ENCODE results near the gene ABRACL.
"Not testable (repeated sequence)": the region's sequence is repeated elsewhere in the genome, so short reads cannot be mapped to it uniquely, and the experiment has no call there.

ABRACL gene

DNA sequence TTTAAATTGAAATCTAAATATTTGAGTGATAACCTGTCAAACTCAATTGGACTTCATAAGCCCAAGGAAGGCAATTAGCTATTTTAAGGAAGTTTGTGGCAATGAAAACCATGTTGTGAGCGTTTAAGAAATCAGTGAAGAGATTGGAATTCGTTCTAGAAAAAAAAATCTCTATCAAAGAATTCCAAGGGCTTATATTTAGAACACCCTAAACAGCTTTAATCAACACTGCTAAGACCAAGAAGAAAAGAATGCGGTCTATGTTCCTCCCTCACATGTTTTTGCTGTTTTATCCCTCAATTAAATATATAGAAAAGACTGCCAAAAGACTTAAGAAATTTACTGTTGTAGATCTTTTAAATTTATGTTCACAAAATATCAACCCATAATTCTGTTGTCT lies 16.6 kb upstream of the ABRACL start:
- Histone ChIP-seq H3K27me3 (ENCODE audit: control insufficient read depth, insufficient read depth, low read length) (no peaks in the 10 kb centered on the region), H3K9ac (ENCODE audit: low read length) (no peak overlapping the region), H3K27ac (ENCODE audit: low read depth, low read length) (no peak overlapping the region), H3K4me1 (ENCODE audit: control insufficient read depth, insufficient read depth, low read length) (peaks cover 10% of the 10 kb centered on the region), H3K9me3 (ENCODE audit: control insufficient read depth, insufficient read depth, low read depth, low read length) (no peaks in the 10 kb centered on the region), H3K4me3 (ENCODE audit: low read depth, low read length) (no peak overlapping the region), H3K36me3 (ENCODE audit: control insufficient read depth, insufficient read depth, low read length) (no peaks in the 10 kb centered on the region)

DNA sequence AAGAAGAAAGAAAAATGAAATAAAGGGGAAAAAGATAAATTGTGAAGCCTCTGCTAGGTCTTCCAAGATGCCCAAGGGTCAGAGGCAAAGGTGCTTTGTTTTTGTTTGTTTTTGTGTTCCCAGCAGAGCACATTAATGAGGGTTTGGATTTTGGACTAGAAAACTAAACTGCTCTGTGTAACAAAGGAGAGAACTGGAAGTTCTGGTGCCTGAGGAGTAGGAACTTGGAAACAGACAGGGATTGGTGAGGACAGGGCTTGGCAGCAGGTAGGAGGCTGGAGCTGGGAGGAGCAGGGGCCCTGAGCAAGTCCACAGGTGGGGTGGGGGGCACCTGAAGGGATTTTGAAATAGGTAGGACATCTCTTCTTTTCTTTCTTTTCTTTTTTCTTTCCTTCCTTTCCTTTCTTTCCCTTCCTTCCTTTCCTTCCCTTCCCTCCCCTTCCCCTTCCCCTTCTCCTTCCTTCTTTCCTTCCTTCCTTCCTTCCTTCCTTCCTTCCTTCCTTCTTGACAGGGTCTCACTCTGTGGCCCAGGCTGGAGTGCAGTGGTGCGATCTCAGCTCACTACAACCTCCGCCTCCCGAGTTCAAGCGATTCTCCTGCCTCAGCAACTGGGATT lies 15.3 kb upstream of the ABRACL start:
- Histone ChIP-seq H3K9ac (ENCODE audit: low read length) (no peak overlapping the region), H3K9me3 (ENCODE audit: control insufficient read depth, insufficient read depth, low read depth, low read length) (no peaks in the 10 kb centered on the region), H3K36me3 (ENCODE audit: control insufficient read depth, insufficient read depth, low read length) (no peaks in the 10 kb centered on the region), H3K4me1 (ENCODE audit: control insufficient read depth, insufficient read depth, low read length) (peaks cover 12% of the 10 kb centered on the region), H3K27ac (ENCODE audit: low read depth, low read length) (no peak overlapping the region), H3K4me3 (ENCODE audit: low read depth, low read length) (no peak overlapping the region), H3K27me3 (ENCODE audit: control insufficient read depth, insufficient read depth, low read length) (no peaks in the 10 kb centered on the region)

DNA sequence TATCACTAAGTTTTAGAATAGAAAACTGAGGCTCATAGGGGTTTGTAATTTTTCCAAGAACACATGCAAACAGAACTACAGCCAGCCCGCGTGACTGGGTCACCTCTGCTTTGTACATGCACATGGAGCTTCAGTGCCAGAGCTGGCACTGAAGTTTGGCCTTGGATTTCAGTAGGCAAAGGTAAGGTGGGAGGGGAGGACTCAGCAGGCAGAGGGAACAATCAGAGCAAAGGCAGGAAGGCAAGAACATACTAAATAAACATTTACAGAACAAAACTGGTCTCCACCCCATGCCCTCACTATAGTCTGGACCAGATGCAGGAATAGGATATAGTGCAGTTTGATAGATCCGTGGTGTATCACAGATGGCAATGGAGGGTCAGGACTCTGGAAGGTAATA lies 13.6 kb upstream of the ABRACL start:
- Histone ChIP-seq H3K9me3 (ENCODE audit: control insufficient read depth, insufficient read depth, low read depth, low read length) (no peaks in the 10 kb centered on the region), H3K36me3 (ENCODE audit: control insufficient read depth, insufficient read depth, low read length) (no peaks in the 10 kb centered on the region), H3K4me3 (ENCODE audit: low read depth, low read length) (no peak overlapping the region), H3K4me1 (ENCODE audit: control insufficient read depth, insufficient read depth, low read length) (peaks cover 12% of the 10 kb centered on the region), H3K9ac (ENCODE audit: low read length) (no peak overlapping the region), H3K27me3 (ENCODE audit: control insufficient read depth, insufficient read depth, low read length) (no peaks in the 10 kb centered on the region), H3K27ac (ENCODE audit: low read depth, low read length) (no peak overlapping the region)

DNA sequence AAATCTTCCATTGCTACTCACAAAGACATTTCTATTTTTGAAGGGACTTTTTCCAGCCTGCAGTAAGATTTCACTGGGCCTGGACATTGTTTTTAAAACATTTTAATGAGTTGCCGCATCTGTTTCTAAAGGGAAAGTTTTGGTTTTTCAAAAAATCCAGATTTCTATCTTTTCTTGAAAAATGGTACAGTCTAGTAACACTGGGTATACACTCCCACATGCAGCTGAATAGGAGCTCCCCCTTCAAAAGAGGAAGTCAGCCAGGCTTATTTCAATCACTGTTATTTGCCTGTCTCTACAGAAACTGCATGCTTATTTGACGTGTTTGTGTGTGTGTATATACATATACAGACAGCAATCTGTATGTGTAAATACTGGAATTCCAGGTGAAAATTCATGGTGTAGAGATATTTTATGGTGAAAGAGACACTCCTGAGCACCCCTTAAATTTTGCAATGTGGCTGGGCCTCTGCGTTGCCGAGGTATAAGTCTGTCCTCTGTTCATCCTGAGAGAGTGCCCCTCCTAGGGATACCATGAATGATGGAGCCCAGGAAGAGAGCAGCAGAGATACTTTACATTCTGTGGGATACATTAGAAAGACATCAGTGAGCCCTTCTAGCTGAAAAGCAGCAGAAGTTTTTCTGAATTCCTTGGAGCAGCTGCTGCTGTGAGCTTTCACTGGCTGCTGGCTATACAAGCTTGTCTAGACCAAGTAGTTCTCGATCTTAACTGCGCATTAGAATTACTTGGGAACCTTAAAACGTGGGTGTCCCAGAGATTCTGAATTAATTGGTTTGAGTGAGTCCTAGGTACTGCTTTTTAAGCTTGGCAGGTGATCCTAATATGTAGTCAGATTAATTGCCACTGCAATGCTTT lies 12.0 kb upstream of the ABRACL start:
- no peaks in the 10 kb centered on the region for H3K36me3 ChIP-seq (ENCODE audit: control insufficient read depth, insufficient read depth, low read length)
- no peak overlapping the region for H3K4me3 ChIP-seq (ENCODE audit: low read depth, low read length)
- H3K27ac ChIP-seq (ENCODE audit: low read depth, low read length): no peak overlapping the region
- H3K9ac ChIP-seq (ENCODE audit: low read length): no peak overlapping the region
- H3K4me1 ChIP-seq (ENCODE audit: control insufficient read depth, insufficient read depth, low read length): peaks cover 6% of the 10 kb centered on the region
- no peaks in the 10 kb centered on the region for H3K27me3 ChIP-seq (ENCODE audit: control insufficient read depth, insufficient read depth, low read length)
- no peaks in the 10 kb centered on the region for H3K9me3 ChIP-seq (ENCODE audit: control insufficient read depth, insufficient read depth, low read depth, low read length)

DNA sequence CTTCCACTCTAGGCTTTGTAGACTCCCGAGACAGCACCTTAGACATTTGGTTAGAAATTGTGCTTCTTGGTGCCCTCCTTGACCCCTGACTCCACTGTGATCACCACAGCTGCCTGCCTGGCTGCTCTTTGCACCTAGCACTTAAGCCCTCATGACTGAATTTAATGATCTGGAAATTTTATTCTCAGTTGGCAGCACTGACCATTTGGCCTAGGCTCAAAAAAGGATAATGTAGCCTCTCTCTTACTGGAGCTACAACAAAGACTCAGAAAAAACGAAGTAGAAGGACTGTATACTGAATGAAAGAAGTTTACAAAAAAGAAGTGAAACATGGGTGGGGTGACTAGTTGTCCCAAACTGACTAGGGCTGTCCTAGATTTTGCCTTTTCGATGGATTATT lies 11.3 kb upstream of the ABRACL start:
- no peak overlapping the region for H3K27ac ChIP-seq (ENCODE audit: low read depth, low read length)
- peaks cover 6% of the 10 kb centered on the region for H3K4me1 ChIP-seq (ENCODE audit: control insufficient read depth, insufficient read depth, low read length)
- H3K4me3 ChIP-seq (ENCODE audit: low read depth, low read length): no peak overlapping the region
- H3K9me3 ChIP-seq (ENCODE audit: control insufficient read depth, insufficient read depth, low read depth, low read length): no peaks in the 10 kb centered on the region
- H3K27me3 ChIP-seq (ENCODE audit: control insufficient read depth, insufficient read depth, low read length): no peaks in the 10 kb centered on the region
- H3K36me3 ChIP-seq (ENCODE audit: control insufficient read depth, insufficient read depth, low read length): no peaks in the 10 kb centered on the region
- H3K9ac ChIP-seq (ENCODE audit: low read length): no peak overlapping the region

DNA sequence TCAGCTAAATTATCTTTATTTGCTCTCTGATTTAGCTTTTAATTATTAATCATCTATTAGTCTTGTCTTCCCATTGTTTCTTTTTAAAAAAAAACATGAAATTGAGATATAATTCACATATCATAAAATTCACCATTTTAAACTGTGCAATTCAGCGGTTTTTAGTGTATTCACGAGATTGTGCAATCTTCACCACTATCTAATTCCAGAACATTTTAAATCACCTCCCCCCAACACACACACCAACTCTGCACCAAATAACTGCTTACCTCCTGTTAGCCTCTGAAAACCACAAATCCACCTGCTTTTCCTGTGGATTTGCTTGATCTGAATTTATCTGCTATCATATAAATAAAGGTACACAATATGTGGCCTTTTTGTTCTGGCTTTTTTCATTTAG lies 8.8 kb upstream of the ABRACL start:
- Histone ChIP-seq H3K9ac (ENCODE audit: low read length) (no peak overlapping the region), H3K4me3 (ENCODE audit: low read depth, low read length) (no peak overlapping the region), H3K4me1 (ENCODE audit: control insufficient read depth, insufficient read depth, low read length) (peaks cover 15% of the 10 kb centered on the region), H3K36me3 (ENCODE audit: control insufficient read depth, insufficient read depth, low read length) (no peaks in the 10 kb centered on the region), H3K27me3 (ENCODE audit: control insufficient read depth, insufficient read depth, low read length) (no peaks in the 10 kb centered on the region), H3K27ac (ENCODE audit: low read depth, low read length) (no peak overlapping the region), H3K9me3 (ENCODE audit: control insufficient read depth, insufficient read depth, low read depth, low read length) (no peaks in the 10 kb centered on the region)

DNA sequence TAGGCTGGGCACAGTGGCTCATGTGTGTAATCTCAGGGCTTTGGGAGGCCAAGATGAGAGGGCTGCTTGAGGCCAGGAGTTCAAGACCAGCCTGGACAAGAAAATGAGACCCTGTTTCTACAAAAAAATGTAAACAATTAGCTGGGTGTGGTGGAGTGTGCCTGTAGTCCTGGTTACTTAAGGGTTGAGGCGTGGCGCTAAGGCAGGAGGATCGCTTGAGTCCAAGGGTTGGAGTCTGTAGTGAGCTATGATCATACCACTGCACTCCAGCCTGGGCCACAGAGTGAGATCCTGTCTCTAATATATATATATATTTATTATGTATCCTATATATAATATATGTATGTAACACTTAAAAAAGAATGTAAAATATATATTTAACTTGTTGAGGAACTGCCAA lies 7.9 kb upstream of the ABRACL start:
- Histone ChIP-seq H3K9ac (ENCODE audit: low read length) (no peak overlapping the region), H3K4me1 (ENCODE audit: control insufficient read depth, insufficient read depth, low read length) (peaks cover 15% of the 10 kb centered on the region), H3K36me3 (ENCODE audit: control insufficient read depth, insufficient read depth, low read length) (no peaks in the 10 kb centered on the region), H3K4me3 (ENCODE audit: low read depth, low read length) (no peak overlapping the region), H3K27ac (ENCODE audit: low read depth, low read length) (no peak overlapping the region), H3K27me3 (ENCODE audit: control insufficient read depth, insufficient read depth, low read length) (no peaks in the 10 kb centered on the region), H3K9me3 (ENCODE audit: control insufficient read depth, insufficient read depth, low read depth, low read length) (no peaks in the 10 kb centered on the region)

DNA sequence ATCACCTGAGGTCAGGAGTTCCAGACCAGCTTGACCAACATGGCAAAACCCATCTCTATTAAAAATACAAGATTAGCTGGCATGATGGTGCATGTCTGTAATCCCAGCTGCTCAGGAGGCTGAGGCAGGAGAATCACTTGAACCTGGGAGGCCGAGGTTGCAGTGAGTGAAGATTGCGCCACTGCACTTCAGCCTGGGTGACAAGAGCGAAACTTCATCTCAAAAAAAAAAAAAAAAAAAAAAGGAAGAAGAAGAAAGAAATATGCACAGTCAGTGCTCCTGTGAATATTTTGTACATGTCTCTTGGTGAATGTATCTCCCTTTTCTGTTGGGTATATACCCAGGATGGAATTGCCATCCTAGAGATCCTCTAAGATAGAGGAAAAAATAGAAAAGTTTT lies 3.1 kb upstream of the ABRACL start:
- H3K27ac ChIP-seq (ENCODE audit: low read depth, low read length); H3K9ac ChIP-seq (ENCODE audit: low read length); H3K9me3 ChIP-seq (ENCODE audit: control insufficient read depth, insufficient read depth, low read depth, low read length); H3K4me3 ChIP-seq (ENCODE audit: low read depth, low read length); H3K27me3 ChIP-seq (ENCODE audit: control insufficient read depth, insufficient read depth, low read length); H3K36me3 ChIP-seq (ENCODE audit: control insufficient read depth, insufficient read depth, low read length): not testable (repeated sequence)
- peaks cover 21% of the 10 kb centered on the region for H3K4me1 ChIP-seq (ENCODE audit: control insufficient read depth, insufficient read depth, low read length)

DNA sequence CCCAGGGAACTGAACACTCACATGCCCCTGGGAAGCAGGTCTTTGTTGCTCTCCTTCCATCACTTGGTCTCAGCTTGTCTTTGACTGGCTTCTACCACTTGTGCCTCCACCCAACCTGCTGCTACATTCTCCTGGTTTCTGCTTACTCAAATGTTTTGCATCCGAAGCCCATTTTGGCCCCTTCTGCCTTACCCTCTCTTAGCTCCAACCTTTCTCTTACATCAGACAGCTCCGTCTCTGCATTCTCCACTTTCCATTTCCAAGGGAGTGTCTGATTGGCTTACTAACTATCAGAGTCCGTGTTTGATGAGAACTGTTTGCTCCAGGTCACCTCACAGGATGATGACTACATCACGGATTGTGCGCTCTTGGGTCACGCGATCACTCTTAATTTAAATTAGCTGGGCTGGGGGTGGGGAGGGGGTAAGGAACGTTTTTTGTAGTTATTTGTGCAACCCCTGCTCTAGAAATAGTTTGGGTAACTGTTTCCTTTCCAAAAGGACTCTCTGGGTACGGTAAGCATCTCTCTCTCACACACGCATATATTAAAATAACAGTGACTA lies 844 bp upstream of the ABRACL start:
- Histone ChIP-seq H3K9ac (ENCODE audit: low read length) (peak overlapping the region; percentile 91), H3K4me3 (ENCODE audit: low read depth, low read length) (peak overlapping the region; percentile 82), H3K36me3 (ENCODE audit: control insufficient read depth, insufficient read depth, low read length) (no peaks in the 10 kb centered on the region), H3K4me1 (ENCODE audit: control insufficient read depth, insufficient read depth, low read length) (peaks cover 31% of the 10 kb centered on the region), H3K27me3 (ENCODE audit: control insufficient read depth, insufficient read depth, low read length) (no peaks in the 10 kb centered on the region), H3K27ac (ENCODE audit: low read depth, low read length) (peak overlapping the region; percentile 22; the same call in 1 of the 2 replicates), H3K9me3 (ENCODE audit: control insufficient read depth, insufficient read depth, low read depth, low read length) (no peaks in the 10 kb centered on the region)

DNA sequence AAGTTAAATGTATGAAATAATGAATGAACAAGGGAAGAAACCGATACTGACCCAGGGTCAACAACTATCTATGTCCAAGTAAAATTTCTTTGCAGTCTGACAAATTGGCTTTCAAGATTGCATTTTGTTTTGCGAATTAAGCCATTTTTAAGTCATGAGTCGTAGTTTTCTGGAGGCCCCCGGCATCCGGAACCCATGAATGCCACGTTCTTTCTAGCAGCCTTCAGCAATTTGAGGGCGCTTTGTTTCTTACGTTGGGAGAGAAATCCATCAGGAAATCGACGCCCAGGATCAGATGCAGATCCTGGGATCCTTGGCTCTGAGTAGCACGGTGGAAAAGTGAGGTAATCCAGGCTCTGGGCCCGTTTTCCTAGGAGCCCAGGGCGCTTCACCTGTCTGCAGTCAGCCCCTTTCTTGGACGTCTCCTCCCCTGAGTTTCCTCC lies 309 bp upstream of the ABRACL start:
- H3K27ac ChIP-seq (ENCODE audit: low read depth, low read length): peak overlapping the region; percentile 22; the same call in 1 of the 2 replicates
- H3K27me3 ChIP-seq (ENCODE audit: control insufficient read depth, insufficient read depth, low read length): no peaks in the 10 kb centered on the region
- H3K4me3 ChIP-seq (ENCODE audit: low read depth, low read length): peak overlapping the region; percentile 82
- 0 out of 2 replicates have a peak, but pooled peaks cover under 1% of the 10 kb centered on the region for H3K36me3 ChIP-seq (ENCODE audit: control insufficient read depth, insufficient read depth, low read length)
- H3K9ac ChIP-seq (ENCODE audit: low read length): peak overlapping the region; percentile 91
- peaks cover 33% of the 10 kb centered on the region for H3K4me1 ChIP-seq (ENCODE audit: control insufficient read depth, insufficient read depth, low read length)
- H3K9me3 ChIP-seq (ENCODE audit: control insufficient read depth, insufficient read depth, low read depth, low read length): no peaks in the 10 kb centered on the region
